Fibroblast of the conjunctiva (primary cell): ENCODE data around the gene LAMA4.

Source experiments
- DNase-seq: peaks from one replicate; pipeline ENCODE4 v3.0.0-alpha.2; 2010; ENCODE audit warnings: low read depth

Gene LAMA4

GRCh38 chr6:112243861-112244827 lies 10.2 kb downstream of the LAMA4 start:
- no peak for DNase-seq

DNA sequence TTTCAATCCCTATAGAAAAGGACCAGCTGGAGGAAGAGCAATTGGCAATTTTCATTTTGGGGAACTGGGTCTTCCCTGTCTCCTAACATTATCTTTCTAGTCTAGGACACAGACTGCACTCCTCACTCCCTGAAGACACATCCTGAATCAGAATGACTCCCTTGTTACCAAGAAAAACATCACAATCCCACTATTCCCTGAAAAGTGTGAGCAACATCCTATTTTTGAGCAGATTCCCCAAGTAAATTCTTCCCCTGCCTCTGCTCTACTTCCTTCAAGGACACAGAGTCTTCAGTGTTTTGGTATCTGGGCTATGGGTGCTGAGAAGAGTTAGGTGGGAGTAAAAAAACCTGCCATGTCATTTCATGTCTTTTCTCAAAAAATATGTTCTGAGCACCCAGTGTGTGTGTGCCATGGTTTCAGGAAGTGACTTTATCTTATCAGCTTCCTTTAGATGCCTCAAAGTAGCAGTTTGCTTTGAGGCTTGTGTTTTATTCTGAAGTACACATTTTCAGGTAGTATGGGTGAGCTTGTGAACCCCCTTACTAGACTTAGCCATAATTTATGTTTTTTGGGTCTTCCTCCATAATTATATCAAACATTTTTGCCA lies 12.4 kb downstream of the LAMA4 start:
- DNase-seq: no peak

GRCh38 chr6:112237595-112237994 lies 16.8 kb downstream of the LAMA4 start:
- peak; percentile 98 for DNase-seq

DNA sequence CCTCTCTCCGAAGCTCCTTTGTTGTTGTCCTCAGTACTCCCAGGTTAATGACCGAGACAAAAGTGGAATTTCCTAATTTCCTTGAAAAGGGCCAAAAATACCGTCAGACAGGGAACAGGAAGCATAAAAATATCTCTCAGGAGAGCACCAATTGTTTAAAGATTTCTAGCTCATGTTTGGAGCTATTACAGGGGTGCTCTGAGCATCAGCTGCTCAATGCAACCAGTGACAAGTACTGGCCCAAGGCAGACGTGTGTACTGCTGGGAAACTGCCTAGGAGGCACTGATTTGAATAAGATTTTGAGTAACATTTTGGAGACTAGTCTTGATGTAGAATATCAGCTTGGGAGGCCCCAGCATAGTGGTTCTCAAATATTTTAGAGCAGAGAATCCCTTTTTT lies 17.3 kb downstream of the LAMA4 start:
- DNase-seq: no peak

DNA sequence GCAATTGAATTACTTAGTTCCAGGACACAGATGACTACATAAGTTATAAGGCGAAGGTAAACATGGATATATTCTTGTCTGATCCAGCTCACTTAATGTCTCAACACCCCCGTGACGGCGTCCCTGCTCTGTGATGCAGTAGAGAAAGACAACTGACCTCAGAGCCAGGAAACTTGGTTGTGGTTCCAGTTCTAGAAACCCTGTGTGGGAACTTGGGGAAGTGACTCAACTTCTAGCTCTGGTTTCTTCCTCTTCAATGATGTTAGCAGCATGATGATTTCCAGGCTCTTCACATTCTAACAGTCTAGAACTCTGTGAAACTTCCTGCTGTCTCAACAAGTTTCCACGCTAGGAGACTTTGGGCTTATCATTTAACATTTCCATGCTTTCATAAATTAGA lies 18.4 kb downstream of the LAMA4 start:
- DNase-seq: no peak

DNA sequence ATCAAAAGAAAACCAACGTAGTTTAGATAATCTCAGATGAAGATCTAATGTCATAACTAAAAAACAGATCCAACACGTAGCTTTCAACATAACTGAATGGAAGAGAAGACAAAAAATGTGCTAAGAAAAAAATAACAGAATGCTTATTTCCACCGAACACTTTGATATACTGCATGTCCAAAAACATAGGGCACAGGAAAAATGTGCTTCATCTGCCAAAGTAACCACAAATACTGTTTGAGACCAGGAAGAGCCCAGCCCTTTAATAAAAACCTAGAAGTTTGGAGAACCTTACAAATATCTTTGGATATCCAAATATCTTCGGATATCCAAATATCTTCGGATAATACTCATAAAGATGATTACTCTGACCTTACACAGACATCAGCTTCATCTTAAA lies 19.8 kb downstream of the LAMA4 start:
- no peak for DNase-seq

DNA sequence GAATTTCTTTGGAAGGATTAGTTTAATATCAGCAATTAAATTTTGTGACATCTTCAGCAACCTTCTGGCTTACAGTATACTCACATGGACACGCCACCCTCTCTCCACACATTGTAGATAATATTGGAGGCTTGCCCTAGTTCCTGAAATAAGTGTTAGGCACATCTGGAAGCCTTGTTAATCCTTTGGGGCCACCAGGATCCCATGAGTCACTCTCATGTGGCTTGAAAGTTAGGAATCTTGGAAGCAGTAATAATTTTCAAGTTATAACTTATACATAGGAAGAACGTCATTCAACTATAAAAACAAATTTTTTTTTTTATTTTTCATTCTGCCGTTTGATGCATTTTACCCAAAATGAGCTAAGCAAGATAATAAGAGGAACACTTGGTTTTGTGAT lies 20.5 kb downstream of the LAMA4 start:
- peak; percentile 65 for DNase-seq

GRCh38 chr6:112232845-112233256 lies 21.5 kb downstream of the LAMA4 start:
- peak; percentile 82 for DNase-seq

- DNase-seq: no peak
These were observed 22.7 kb downstream of the LAMA4 start for GRCh38 chr6:112231594-112232060.

DNA sequence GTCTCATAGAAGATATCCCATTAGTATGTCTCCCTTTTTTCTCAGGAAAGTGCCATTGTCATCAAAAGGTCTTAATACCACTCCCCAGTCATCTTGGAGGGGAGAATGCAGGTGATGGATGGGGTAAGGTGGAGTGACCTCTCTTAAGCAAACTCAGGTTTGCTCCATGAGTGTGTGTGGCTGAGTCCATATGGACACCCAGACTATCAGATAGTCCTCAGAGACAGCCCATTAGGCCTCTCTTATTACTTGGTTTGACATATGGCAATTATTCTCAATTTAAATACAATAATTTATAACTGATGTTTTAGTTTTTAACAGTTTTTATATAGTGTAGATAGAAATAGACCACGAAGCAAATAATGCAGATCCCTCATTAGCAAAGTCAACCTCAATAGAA lies 23.2 kb downstream of the LAMA4 start:
- DNase-seq: no peak

DNA sequence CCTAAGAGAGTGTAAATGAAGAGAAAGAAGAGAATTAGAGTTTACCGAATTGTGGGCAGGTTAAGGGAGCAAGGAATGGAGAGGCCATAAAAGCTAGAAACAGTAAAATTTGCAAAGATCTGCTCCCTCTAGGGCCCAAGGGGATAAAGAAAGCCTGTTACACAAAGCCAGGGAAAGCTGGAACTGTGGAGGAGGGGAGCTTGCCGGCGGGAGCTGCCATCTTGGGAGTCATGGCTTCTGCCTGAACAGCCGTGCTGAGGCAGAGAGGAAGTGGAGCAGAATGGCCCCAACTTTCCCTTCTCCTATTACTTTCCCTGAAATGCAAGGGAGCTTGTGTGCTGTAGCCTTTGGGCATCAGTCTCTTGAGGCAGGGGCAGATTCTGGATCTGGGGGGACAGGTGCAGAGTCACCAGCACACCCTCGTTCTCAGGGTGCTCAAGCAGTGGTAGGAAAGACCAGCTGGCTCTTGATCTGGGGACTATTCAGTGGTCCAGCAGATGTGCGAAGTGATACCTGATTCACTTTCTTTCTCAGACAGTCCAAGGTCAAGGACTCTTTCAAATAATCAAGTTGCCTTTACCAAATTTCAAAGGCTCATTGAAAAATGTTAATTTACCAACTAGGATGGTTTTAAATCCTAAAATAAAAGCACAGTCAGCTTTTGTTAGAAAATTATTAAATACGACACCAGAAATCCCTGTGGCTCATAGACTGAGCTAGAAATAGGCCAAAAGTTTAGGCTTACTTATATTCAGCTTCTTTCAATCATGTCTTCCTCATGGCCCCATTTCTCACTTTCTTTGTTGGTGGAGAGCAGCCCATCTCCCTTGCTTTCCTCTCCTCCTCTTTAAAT lies 25.7 kb downstream of the LAMA4 start:
- DNase-seq: no peak

- no peak for DNase-seq
These were observed 26.4 kb downstream of the LAMA4 start for GRCh38 chr6:112227992-112228391.

DNA sequence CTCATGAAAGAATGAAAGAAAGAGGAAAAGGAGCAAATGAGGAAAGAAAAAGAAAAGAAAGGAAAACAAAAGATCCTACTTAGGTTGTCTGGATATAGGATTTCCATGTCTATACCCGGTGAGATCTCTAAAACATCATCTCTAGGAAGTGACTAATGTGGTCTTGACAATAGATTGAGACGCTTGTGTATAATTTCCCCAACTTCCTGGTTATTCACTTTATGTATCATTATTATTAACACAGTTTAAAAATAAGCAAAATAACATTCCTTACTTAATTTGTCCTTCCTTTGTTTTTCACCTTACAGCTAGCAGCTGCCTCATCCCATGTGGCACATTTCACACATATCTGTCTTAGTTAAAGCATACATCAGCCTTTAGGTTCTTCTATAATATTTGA lies 27.0 kb downstream of the LAMA4 start:
- no peak for DNase-seq

DNA sequence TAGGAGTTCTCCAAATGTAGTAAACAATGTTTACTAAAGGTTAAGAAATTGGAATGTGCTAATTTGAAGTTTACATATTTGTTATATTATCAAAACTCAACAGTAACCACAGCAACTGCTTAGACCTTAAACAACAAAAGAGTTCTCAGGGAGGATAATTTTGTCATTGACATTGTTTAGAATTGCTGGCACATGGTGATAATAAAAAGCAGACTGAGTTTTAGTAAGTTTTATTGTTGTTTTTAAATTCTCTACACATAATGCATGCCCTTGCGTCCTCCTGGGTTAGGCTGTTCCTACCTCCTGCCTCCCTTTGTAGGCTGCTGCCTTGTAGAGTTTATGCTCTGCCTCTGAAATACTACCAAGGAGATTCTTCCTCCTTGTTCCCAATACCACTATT lies 28.7 kb downstream of the LAMA4 start:
- peak; percentile 60 for DNase-seq

DNA sequence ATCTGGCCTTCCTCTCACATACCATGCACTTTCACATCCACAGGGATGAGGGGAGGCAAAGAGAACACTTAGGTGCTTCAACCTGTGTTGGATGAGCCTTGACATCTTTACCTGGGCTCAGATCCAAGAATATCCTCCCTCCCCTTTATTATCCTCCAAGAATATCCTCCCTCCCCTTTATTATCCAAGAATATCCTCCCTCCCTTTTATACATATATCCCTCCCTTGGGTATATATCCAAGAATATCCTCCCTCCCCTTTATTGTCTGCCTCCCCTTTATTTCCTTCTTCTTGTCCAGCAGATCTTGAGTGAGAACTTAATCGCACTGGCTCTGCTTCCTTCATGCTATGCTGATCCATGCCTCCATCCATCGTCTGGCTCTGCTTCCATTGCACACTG lies 30.3 kb downstream of the LAMA4 start:
- no peak for DNase-seq

- DNase-seq: peak; percentile 95
These were observed 31.1 kb downstream of the LAMA4 start for GRCh38 chr6:112223070-112223861.

DNA sequence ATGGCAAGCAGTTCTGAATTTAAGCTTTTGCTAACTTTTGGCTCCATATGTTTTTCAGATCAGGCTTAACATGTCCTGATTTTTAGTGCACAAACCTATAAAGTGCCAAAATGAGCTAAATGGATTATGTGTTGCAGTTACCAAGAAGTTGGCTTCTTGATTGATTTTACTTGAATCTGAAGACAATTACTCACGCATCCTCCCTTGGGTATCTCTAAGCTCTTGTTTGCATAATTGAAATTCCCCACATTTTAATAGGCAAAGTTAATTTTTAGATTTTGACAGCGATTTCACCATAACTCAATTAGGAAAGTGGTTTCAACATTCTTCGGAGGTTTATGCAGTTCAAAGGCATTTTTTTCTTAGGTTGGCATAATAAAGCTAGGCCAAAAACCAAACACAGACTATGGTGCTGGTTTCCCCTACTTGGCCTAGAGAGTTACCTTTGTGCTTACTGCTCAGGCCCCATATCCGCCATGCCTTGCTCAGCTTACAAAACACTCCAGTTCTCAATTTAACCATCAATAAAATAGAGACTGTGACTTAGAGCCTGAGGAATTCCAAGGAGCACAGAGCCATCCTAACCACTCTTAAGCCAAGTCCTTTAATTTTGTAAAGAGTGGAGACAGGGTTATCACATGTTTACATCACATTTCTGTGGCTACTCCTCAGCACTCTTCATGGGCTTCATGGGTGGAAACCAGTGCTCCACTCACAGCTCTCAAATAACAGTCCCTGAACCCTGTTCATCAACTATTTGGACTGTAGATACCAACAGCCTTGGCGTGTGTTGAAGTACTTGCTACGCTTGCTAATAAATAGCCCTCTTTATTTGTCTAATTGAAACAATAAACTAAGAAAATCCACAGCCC lies 32.1 kb downstream of the LAMA4 start:
- DNase-seq: peak; percentile 82

DNA sequence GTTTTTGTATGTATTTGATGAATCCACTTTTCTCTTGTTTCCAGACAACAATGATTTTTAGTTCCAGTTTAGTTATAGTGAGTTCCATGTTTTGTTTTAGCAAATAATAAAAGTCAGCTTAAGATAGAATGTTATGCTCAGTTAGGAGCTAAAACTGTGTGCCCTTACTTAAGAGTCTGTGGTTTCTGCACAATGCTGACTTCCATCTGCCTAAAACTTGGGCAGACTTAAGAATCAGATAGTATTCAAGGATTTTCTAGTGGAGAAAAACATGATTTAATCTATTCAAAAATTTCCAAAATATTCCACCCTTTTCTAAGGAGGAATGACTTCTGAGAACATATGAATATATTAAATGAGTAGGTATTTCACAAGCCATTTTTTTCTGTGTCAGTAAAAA lies 32.8 kb downstream of the LAMA4 start:
- no peak for DNase-seq

GRCh38 chr6:112218563-112218962 lies 35.8 kb downstream of the LAMA4 start:
- peak; percentile 59 for DNase-seq
